Neutrophil (primary cell): ENCODE data around the gene S100P.
A peak's percentile ranks its signal among the peaks of the same experiment; 100 is the strongest.

Experiments used
- H3K27ac ChIP-seq: fragments of 200-600 bp; sonication (generic); 2 replicates; pipeline ENCODE4 v1.5.1; 2016; ENCODE audit warnings: mild to moderate bottlenecking, moderate library complexity
- H3K27me3 ChIP-seq: fragments of 200-600 bp; sonication (generic); 2 replicates; pipeline ENCODE4 v1.6.0; 2016; ENCODE audit warnings: mild to moderate bottlenecking
- H3K36me3 ChIP-seq: fragments of 200-600 bp; sonication (generic); 2 replicates; pipeline ENCODE4 v1.5.1; 2017
- H3K4me1 ChIP-seq, 2 experiments: fragments of 200-600 bp in 1 of 2; sonication (generic) in 1 of 2; 1 replicate in 1 of 2; 2 replicates in 1 of 2; pipeline versions ENCODE4 v1.5.1 to v1.6.1; 2013 to 2016; ENCODE audit warnings: low read depth in 1 of 2, low read length in 1 of 2, mild to moderate bottlenecking in 1 of 2, moderate library complexity in 1 of 2; ENCODE audit not compliant: control insufficient read depth in 1 of 2, insufficient read depth in 1 of 2
- H3K4me3 ChIP-seq, 2 experiments: fragments of 200-600 bp in 1 of 2; sonication (generic) in 1 of 2; 1 replicate in 1 of 2; 2 replicates in 1 of 2; pipeline ENCODE4 v1.5.1; 2013 to 2016; ENCODE audit warnings: low read depth in 1 of 2, low read length in 1 of 2, mild to moderate bottlenecking in 1 of 2, moderate library complexity in 1 of 2
- H3K9me3 ChIP-seq: fragments of 200-600 bp; sonication (generic); 2 replicates; pipeline ENCODE4 v1.5.1; 2016
- CTCF ChIP-seq: fragments of 200-600 bp; sonication (generic); IDR thresholded peaks from 2 replicates; pipeline ENCODE4 v1.5.1; 2016; ENCODE audit warnings: antibody characterized with exemption

S100P gene

DNA sequence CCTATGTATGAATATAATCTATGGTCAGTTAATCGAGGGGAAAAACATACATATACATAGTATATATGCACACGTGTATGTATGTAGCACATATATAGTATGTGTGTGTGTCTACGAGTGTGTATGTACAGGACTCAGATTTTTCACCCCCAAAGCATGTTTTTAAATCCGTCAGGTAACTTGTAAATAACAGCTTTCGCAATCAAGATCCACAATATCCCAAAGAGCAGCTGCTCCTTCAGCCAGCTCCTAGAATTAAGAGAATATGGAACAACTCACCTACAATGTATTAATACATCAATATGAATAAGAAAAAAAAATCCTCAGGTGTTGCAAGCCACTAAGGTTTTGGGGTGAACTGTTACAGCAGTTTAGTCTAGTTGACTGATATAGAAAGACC is 12.5 kb downstream of the S100P start:
- Histone ChIP-seq H3K36me3 (no peaks in the 10 kb centered on the region), H3K4me1 (peaks cover 44 to 48% of the 10 kb centered on the region in 2 experiments)

DNA sequence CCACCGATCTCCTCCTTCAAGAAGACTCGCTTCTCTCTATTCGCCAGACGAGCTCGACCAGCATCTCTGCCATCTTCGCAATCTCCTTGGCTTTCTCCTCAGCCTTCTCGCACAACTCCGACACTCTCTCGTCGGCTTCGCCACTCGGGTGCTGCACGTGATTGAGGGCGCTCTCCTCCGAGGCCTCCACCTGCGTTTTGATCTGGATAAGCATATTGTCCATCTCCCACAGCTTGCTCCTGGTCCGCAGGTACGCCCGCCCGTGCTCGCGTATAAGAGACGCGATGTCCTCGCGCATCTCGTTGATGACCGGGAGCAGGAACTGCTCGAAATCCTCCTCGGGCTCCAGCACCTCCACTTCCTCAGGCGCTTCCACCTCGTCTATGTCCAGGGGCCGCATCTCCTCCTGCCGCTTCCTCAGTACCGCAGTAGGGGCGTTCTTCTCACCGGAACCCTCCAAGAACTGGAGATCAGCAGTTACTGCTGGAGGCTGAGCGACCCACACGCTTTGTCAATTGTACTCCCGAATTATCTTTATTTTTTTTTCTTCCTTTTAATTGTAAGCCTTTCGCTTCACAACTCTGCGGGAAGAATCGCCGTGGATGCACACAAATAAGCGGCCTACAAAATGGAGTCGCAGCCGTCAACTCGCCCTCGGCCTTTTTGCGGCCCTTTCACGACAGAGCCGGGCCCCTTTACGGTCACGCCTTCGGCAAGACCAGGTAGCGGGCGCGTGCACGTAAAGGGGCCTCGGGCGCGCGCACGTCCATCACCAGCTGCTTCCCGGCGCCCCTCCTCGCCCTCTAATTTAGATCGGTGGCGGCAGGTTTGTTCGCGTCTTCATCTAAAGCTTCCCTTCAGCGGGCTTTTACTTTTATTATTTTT is 15.8 kb downstream of the S100P start, which contains the start of gene MRFAP1L1:
Gene MRFAP1L1, minus strand, starts transcription at position 636 of the 885 bp plus-strand sequence. Its CDS starts 236 bp downstream, at position 400.
- H3K4me1 ChIP-seq = peaks cover 48 to 55% of the 10 kb centered on the region in 2 experiments
- peak; percentile 13 for TF ChIP-seq CTCF

More for the DNA sequence above, 12.5 kb downstream of the S100P start:
- no peak overlapping the region for H3K4me3 ChIP-seq
- H3K9me3 ChIP-seq = no peaks in the 10 kb centered on the region
- H3K27ac ChIP-seq = peak overlapping the region; percentile 94
- no peaks in the 10 kb centered on the region for H3K27me3 ChIP-seq
- TF ChIP-seq CTCF = no peak

GRCh38 chr4:6710282-6710681 is 16.6 kb downstream of the S100P start:
- Histone ChIP-seq H3K27ac (peak overlapping the region; percentile 94), H3K9me3 (no peaks in the 10 kb centered on the region), H3K36me3 (no peaks in the 10 kb centered on the region), H3K4me3 (peak overlapping the region; percentile 68 to 82), H3K27me3 (no peaks in the 10 kb centered on the region), H3K4me1 (peaks cover 51 to 57% of the 10 kb centered on the region in 2 experiments)
- TF ChIP-seq CTCF = no peak

More for the DNA sequence above, 15.8 kb downstream of the S100P start, which contains the start of gene MRFAP1L1:
- Histone ChIP-seq H3K4me3 (peak within 1 kb of the TSS; percentile 68 to 82), H3K27ac (peak within 1 kb of the TSS; percentile 94), H3K9me3 (no peaks in the 10 kb centered on the region), H3K36me3 (no peaks in the 10 kb centered on the region), H3K27me3 (no peaks in the 10 kb centered on the region)

GRCh38 chr4:6710996-6711395 is 17.3 kb downstream of the S100P start:
- Histone ChIP-seq H3K27me3 (no peaks in the 10 kb centered on the region), H3K4me3 (peak overlapping the region in 1 of 2 experiments; percentile 82), H3K36me3 (no peaks in the 10 kb centered on the region), H3K9me3 (no peaks in the 10 kb centered on the region), H3K4me1 (peaks cover 56 to 63% of the 10 kb centered on the region in 2 experiments), H3K27ac (peak overlapping the region; percentile 94)
- no peak for TF ChIP-seq CTCF

GRCh38 chr4:6714954-6715353 is 21.3 kb downstream of the S100P start:
- peaks cover 37 to 45% of the 10 kb centered on the region in 2 experiments for H3K4me1 ChIP-seq
- H3K27me3 ChIP-seq = no peaks in the 10 kb centered on the region
- no peaks in the 10 kb centered on the region for H3K9me3 ChIP-seq
- peak overlapping the region; percentile 96 for H3K27ac ChIP-seq
- TF ChIP-seq CTCF = no peak
- H3K4me3 ChIP-seq = no peak overlapping the region
- H3K36me3 ChIP-seq = no peaks in the 10 kb centered on the region
